CD4-positive, alpha-beta T cell treated with Interleukin-6 for 4 hours (primary cell): Measurements from ENCODE around the gene DRC7.

Source experiments
- DNase-seq: peaks from one replicate; pipeline ENCODE4 v3.0.0-alpha.2; 2020; ENCODE audit warnings: mixed read lengths

DRC7 gene

GRCh38 chr16:57677622-57678369 is 16.8 kb upstream of the DRC7 start:
- no peak for DNase-seq

- DNase-seq: no peak
These were observed 15.6 kb upstream of the DRC7 start for GRCh38 chr16:57679016-57679415.

GRCh38 chr16:57679767-57680482 is 14.7 kb upstream of the DRC7 start:
- DNase-seq: no peak

GRCh38 chr16:57680842-57681375 is 13.7 kb upstream of the DRC7 start:
- no peak for DNase-seq

GRCh38 chr16:57681950-57682728 is 12.5 kb upstream of the DRC7 start:
- no peak for DNase-seq

GRCh38 chr16:57682809-57683635 is 11.6 kb upstream of the DRC7 start:
- DNase-seq: no peak

- no peak for DNase-seq
These were observed 10.7 kb upstream of the DRC7 start for GRCh38 chr16:57683636-57684545.

- DNase-seq: no peak
These were observed 9.8 kb upstream of the DRC7 start for GRCh38 chr16:57684626-57685358.

- no peak for DNase-seq
These were observed 9.0 kb upstream of the DRC7 start for GRCh38 chr16:57685633-57686032.

GRCh38 chr16:57686577-57686976 is 8.0 kb upstream of the DRC7 start:
- no peak for DNase-seq

- no peak for DNase-seq
These were observed 7.2 kb upstream of the DRC7 start for GRCh38 chr16:57687363-57687929.

- no peak for DNase-seq
These were observed 6.1 kb upstream of the DRC7 start for GRCh38 chr16:57688487-57688986.

GRCh38 chr16:57688987-57689761 is 5.4 kb upstream of the DRC7 start:
- no peak for DNase-seq

GRCh38 chr16:57689762-57690558 is 4.6 kb upstream of the DRC7 start:
- DNase-seq: peak; percentile 53

- DNase-seq: no peak
These were observed 3.7 kb upstream of the DRC7 start for GRCh38 chr16:57690782-57691471.

- DNase-seq: no peak
These were observed 2.0 kb upstream of the DRC7 start for GRCh38 chr16:57692636-57693035.

- no peak for DNase-seq
These were observed 1.1 kb upstream of the DRC7 start for GRCh38 chr16:57693550-57693949.
